Testis (tissue), 3 donors: ENCODE results near the gene LAMA3. TPM values are rescaled to one million over a fixed set of nuclear protein-coding genes. Genes with fewer than 3 reads are reported as not detected.

ENCODE experiments used
- DNase-seq: peaks from one replicate; pipeline ENCODE4 v3.0.0-alpha.2; 2019
- H3K27ac ChIP-seq, 2 donors: fragments of 200-600 bp; sonication (generic); one replicate each; pipeline ENCODE4 v1.5.1; 2019
- H3K27me3 ChIP-seq: fragments of 200-600 bp; sonication (generic); one replicate; pipeline ENCODE4 v1.5.1; 2019
- H3K36me3 ChIP-seq: fragments of 200-600 bp; sonication (generic); one replicate; pipeline ENCODE4 v1.5.1; 2017; ENCODE audit warnings: low read depth; ENCODE audit errors: missing control alignments
- H3K4me1 ChIP-seq: fragments of 200-600 bp; sonication (generic); one replicate; pipeline ENCODE4 v1.5.1; 2019
- H3K4me3 ChIP-seq, 2 donors: fragments of 200-600 bp; sonication (generic); one replicate each; pipeline ENCODE4 v1.5.1; 2017 to 2019
- H3K9me3 ChIP-seq: fragments of 200-600 bp; sonication (generic); one replicate; pipeline ENCODE4 v1.5.1; 2017
- CTCF ChIP-seq, 3 experiments: fragments of 450-650 bp in 2 of 3; fragments of 200-600 bp in 1 of 3; sonication (generic) in 1 of 3; IDR thresholded peaks; one replicate each; pipeline ENCODE4 v1.5.1; 2016 to 2019; ENCODE audit warnings: antibody characterized with exemption in 3 of 3, mild to moderate bottlenecking in 2 of 3, moderate library complexity in 1 of 3
- POLR2A ChIP-seq: fragments of 450-650 bp; IDR thresholded peaks from one replicate; pipeline ENCODE4 v1.6.1; 2017; ENCODE audit warnings: antibody characterized with exemption, mild to moderate bottlenecking, moderate library complexity
- WGBS, 2 donors: methylation state at CpG; one replicate each; pipeline ENCODE4 v1.1.5; 2018; 5-methylcytosine and 5-hydroxymethylcytosine counted together
- intact Hi-C: fragments of 100-400 bp; cut with DNase I; formaldehyde crosslinking; loops from one replicate; pipeline ENCODE4 v1.15.1; 2023; ENCODE audit warnings: low total_unique reads
- polyA plus RNA-seq: library from polyadenylated mRNA; stranded (reverse); fragments of 350-450 nt; fragmentation: Illumina TruSeq; extraction: RNeasy Lipid Tissue Mini Kit (QIAGEN cat#74804); gene quantifications from one replicate; pipeline ENCODE4 v1.2.3, GENCODE V29; 2014; ENCODE audit warnings: low read depth, low replicate concordance; ENCODE audit not compliant: insufficient read depth
- total RNA-seq, 2 donors: library from RNA; depleted of rRNA; stranded (reverse); fragments of >200 nt; gene quantifications; one replicate each; pipeline ENCODE4 v1.2.3, GENCODE V29; 2016

The LAMA3 gene
- total and polyA plus RNA-seq, 3 donors from 2014 or later = 11.9 to 22.1 (median 14.1) TPM

GRCh38 chr18:23964282-23965238 lies 275.3 kb downstream of the LAMA3 start:
- DNase-seq = no peak
- no peaks in the 10 kb centered on the region for H3K36me3 ChIP-seq
- H3K27ac ChIP-seq = no peak overlapping the region
- H3K9me3 ChIP-seq = no peaks in the 10 kb centered on the region
- 92 to 93% methylated on average over 11 of the region's 11 CpGs for WGBS, 2 donors
- H3K4me3 ChIP-seq = no peak overlapping the region
- H3K4me1 ChIP-seq = no peaks in the 10 kb centered on the region
- intact Hi-C loops = no loop called here
- TF ChIP-seq POLR2A (no peak), CTCF (IDR thresholded peaks at IDR 0.05) (no peak)
- no peaks in the 10 kb centered on the region for H3K27me3 ChIP-seq

- no peak for DNase-seq
These were observed 277.7 kb downstream of the LAMA3 start for GRCh38 chr18:23966909-23967308.

GRCh38 chr18:23967321-23968089 lies 278.3 kb downstream of the LAMA3 start:
- 84 to 88% methylated on average over 9 of the region's 9 CpGs for WGBS, 2 donors
- no peak for DNase-seq
- Histone ChIP-seq H3K4me3 (no peak overlapping the region), H3K4me1 (no peaks in the 10 kb centered on the region), H3K36me3 (no peaks in the 10 kb centered on the region), H3K27me3 (no peaks in the 10 kb centered on the region), H3K9me3 (no peaks in the 10 kb centered on the region), H3K27ac (no peak overlapping the region)
- TF ChIP-seq CTCF (IDR thresholded peaks at IDR 0.05) = no peak
- TF ChIP-seq POLR2A = no peak
- intact Hi-C loops = no loop called here

More at GRCh38 chr18:23966909-23967308, 277.7 kb downstream of the LAMA3 start:
- no peaks in the 10 kb centered on the region for H3K36me3 ChIP-seq
- H3K27ac ChIP-seq = no peak overlapping the region
- no peak overlapping the region for H3K4me3 ChIP-seq
- intact Hi-C loops = no loop called here
- no peak for TF ChIP-seq POLR2A
- TF ChIP-seq CTCF (IDR thresholded peaks at IDR 0.05) = no peak
- H3K27me3 ChIP-seq = no peaks in the 10 kb centered on the region
- H3K4me1 ChIP-seq = no peaks in the 10 kb centered on the region
- WGBS, 2 donors = 68 to 87% methylated on average over 7 to 8 of the region's 8 CpGs
- no peaks in the 10 kb centered on the region for H3K9me3 ChIP-seq

- 88 to 95% methylated on average over 4 of the region's 4 CpGs for WGBS, 2 donors
- Histone ChIP-seq H3K4me3 (no peak overlapping the region), H3K27ac (no peak overlapping the region), H3K36me3 (no peaks in the 10 kb centered on the region), H3K27me3 (no peaks in the 10 kb centered on the region), H3K4me1 (no peaks in the 10 kb centered on the region), H3K9me3 (no peaks in the 10 kb centered on the region)
- no peak for DNase-seq
- intact Hi-C loops = no loop called here
- TF ChIP-seq POLR2A = no peak
These were observed 279.7 kb downstream of the LAMA3 start for GRCh38 chr18:23968638-23969604.
